ENCODE measurements around the gene MAP3K4.

DNA sequence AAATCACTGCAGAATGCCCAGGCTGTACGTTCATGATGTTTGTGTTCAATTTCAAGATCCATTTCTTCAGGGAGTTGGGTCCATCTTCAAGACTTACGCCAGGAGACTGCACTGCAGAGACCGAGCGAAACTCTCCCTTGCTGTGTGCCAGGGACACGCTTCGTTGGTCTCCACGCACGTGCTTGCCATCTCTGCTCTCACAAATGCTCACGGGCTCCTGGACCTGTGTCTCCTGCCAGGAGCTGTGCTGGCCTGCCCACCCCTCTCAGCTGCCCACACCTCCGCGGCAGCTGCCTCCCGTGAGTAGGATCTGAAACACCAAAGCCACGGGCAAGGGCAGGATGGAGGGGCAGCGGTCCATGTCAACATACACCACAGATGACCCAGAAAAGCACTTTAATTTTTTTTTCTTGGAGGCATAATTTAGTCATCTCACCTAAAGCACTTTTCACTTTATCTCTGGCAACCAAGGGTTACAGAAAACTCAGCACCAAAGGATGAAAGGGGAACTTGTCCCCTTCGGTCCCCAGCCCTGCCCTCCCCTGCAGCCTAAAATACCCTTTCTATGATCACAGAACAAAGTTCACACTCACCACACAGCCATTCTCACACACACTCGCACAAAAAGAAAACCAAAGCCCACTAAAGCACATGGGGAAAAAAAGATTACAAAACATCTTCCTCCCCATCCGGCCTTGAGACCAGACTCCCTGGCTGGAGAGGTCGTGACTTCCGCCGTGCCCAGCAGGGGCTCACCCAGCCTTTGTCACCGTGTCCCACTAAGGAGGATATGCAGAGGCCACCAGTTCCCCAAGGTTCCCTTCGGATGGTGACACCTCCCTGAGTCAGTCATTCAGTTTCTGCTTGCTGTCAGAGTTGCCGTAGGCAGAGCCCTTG is 144.4 kb downstream of the MAP3K4 start:
- TF ChIP-seq TAF1 (IDR thresholded peaks at IDR 0.05; ENCODE audit: low read depth, low read length), result no peak
- TF ChIP-seq POLR2AphosphoS5 (IDR thresholded peaks at IDR 0.05; ENCODE audit: low read depth, low read length), result no peak
